Measurements from ENCODE around the gene LMF1. TPM values are rescaled to one million over a fixed set of nuclear protein-coding genes. Genes with fewer than 3 reads are reported as not detected.

Gene LMF1
- total and polyA plus RNA-seq, 2 donors (not counting 1 experiment from before 2014, with no cell fraction given): 36.4 to 63.2 TPM

- H3K27me3 Mint-ChIP-seq: no peaks in the 10 kb centered on the region
- Histone ChIP-seq H3K79me2 (ENCODE audit: control insufficient read depth, insufficient read depth, low read length) (no peaks in the 10 kb centered on the region), H4K20me1 (ENCODE audit: control insufficient read depth, insufficient read depth, low read length, poor library complexity, severe bottlenecking) (peaks cover 4% of the 10 kb centered on the region), H3K9ac (ENCODE audit: low read length) (no peak overlapping the region), H3K9me3 (ENCODE audit: control extremely low read depth in 1 of 3, control insufficient read depth in 2 of 3, insufficient read depth in 1 of 3, low read length in 2 of 3) (no peaks in the 10 kb centered on the region), H3K4me3 (ENCODE audit: control extremely low read depth in 1 of 5, extremely low read depth in 1 of 5, insufficient read depth in 1 of 5, low read depth in 2 of 5, low read length in 4 of 5) (no peak overlapping the region), H2AFZ (ENCODE audit: insufficient read depth, low read depth, low read length, poor library complexity, severe bottlenecking) (no peak overlapping the region), H3K27me3 (replicated peaks in 1 of 4; ENCODE audit: control extremely low read depth in 1 of 4, control insufficient read depth in 3 of 4, insufficient read depth in 4 of 4, low read length in 3 of 4) (no peaks in the 10 kb centered on the region), H3K4me2 (replicated peaks; ENCODE audit: low read depth, low read length, poor library complexity, severe bottlenecking) (no peak overlapping the region), H3K36me3 (replicated peaks in 1 of 2; ENCODE audit: control extremely low read depth in 1 of 2, control insufficient read depth in 1 of 2, extremely low read depth in 1 of 2, insufficient read depth in 2 of 2, low read length in 1 of 2) (peaks cover 0 to 5% of the 10 kb centered on the region in 2 experiments), H3K4me1 (ENCODE audit: control insufficient read depth in 2 of 2, insufficient read depth in 2 of 2, low read length in 2 of 2) (no peaks in the 10 kb centered on the region), H3K27ac (ENCODE audit: low read length in 2 of 2) (no peak overlapping the region)
- H3K4me3 Mint-ChIP-seq: no peak overlapping the region
- H3K9me3 Mint-ChIP-seq (ENCODE audit: insufficient read depth): no peaks in the 10 kb centered on the region
- ChIA-PET POLR2A (no interaction called here), CTCF (no interaction called here)
- ATAC-seq (ENCODE audit: low read depth): no peak
- H3K27ac Mint-ChIP-seq: no peak overlapping the region
- no peaks in the 10 kb centered on the region for H3K4me1 Mint-ChIP-seq
- WGBS (ENCODE audit: insufficient coverage): 90% methylated on average over 14 of the region's 18 CpGs
- TF ChIP-seq CTCF (IDR thresholded peaks at IDR 0.05) (no peak), EZH2 (IDR thresholded peaks at IDR 0.05; ENCODE audit: borderline replicate concordance, insufficient read depth, low read depth, low read length, poor library complexity, severe bottlenecking) (no peak)
- intact Hi-C loops (cut with micrococcal nuclease): no loop called here
- no peak for DNase-seq
Observed at GRCh38 chr16:893360-893759, 77.4 kb downstream of the LMF1 start.

- H3K4me2 ChIP-seq (replicated peaks; ENCODE audit: low read depth, low read length, poor library complexity, severe bottlenecking): no peak overlapping the region
- POLR2A ChIA-PET: no interaction called here
- 92% methylated on average over 33 of the region's 35 CpGs for WGBS (ENCODE audit: insufficient coverage)
- H4K20me1 ChIP-seq (ENCODE audit: control insufficient read depth, insufficient read depth, low read length, poor library complexity, severe bottlenecking): peaks cover 4% of the 10 kb centered on the region
- no peak for TF ChIP-seq EZH2 (IDR thresholded peaks at IDR 0.05; ENCODE audit: borderline replicate concordance, insufficient read depth, low read depth, low read length, poor library complexity, severe bottlenecking)
- TF ChIP-seq CTCF (IDR thresholded peaks at IDR 0.05): no peak
- DNase-seq (no peak), ATAC-seq (ENCODE audit: low read depth) (no peak)
- H3K4me1 ChIP-seq (ENCODE audit: control insufficient read depth in 2 of 2, insufficient read depth in 2 of 2, low read length in 2 of 2): no peaks in the 10 kb centered on the region
- H3K9ac ChIP-seq (ENCODE audit: low read length): no peak overlapping the region
- CTCF ChIA-PET: no interaction called here
- no peak overlapping the region for H3K27ac Mint-ChIP-seq
- H3K27ac ChIP-seq (ENCODE audit: low read length in 2 of 2): no peak overlapping the region
- no peak overlapping the region for H2AFZ ChIP-seq (ENCODE audit: insufficient read depth, low read depth, low read length, poor library complexity, severe bottlenecking)
- no peaks in the 10 kb centered on the region for H3K27me3 ChIP-seq (replicated peaks in 1 of 4; ENCODE audit: control extremely low read depth in 1 of 4, control insufficient read depth in 3 of 4, insufficient read depth in 4 of 4, low read length in 3 of 4)
- H3K9me3 Mint-ChIP-seq (ENCODE audit: insufficient read depth): no peaks in the 10 kb centered on the region
- H3K79me2 ChIP-seq (ENCODE audit: control insufficient read depth, insufficient read depth, low read length): no peaks in the 10 kb centered on the region
- peaks cover 0 to 5% of the 10 kb centered on the region in 2 experiments for H3K36me3 ChIP-seq (replicated peaks in 1 of 2; ENCODE audit: control extremely low read depth in 1 of 2, control insufficient read depth in 1 of 2, extremely low read depth in 1 of 2, insufficient read depth in 2 of 2, low read length in 1 of 2)
- no peak overlapping the region for H3K4me3 ChIP-seq (ENCODE audit: control extremely low read depth in 1 of 5, extremely low read depth in 1 of 5, insufficient read depth in 1 of 5, low read depth in 2 of 5, low read length in 4 of 5)
- no peak overlapping the region for H3K4me3 Mint-ChIP-seq
- intact Hi-C loops (cut with micrococcal nuclease): no loop called here
- no peaks in the 10 kb centered on the region for H3K4me1 Mint-ChIP-seq
- no peaks in the 10 kb centered on the region for H3K27me3 Mint-ChIP-seq
- no peaks in the 10 kb centered on the region for H3K9me3 ChIP-seq (ENCODE audit: control extremely low read depth in 1 of 3, control insufficient read depth in 2 of 3, insufficient read depth in 1 of 3, low read length in 2 of 3)
Observed at GRCh38 chr16:892536-893255, 78.1 kb downstream of the LMF1 start.

All from B cell (primary cell).